Measurements from ENCODE around the gene PIP5K1B.

PIP5K1B gene

GRCh38 chr9:68714416-68715180, 9.6 kb downstream of the PIP5K1B start:
- no peak overlapping the region for H3K9ac ChIP-seq (ENCODE audit: low read depth, low read length)
- H3K4me1 ChIP-seq (ENCODE audit: insufficient read depth, low read length) = no peaks in the 10 kb centered on the region
- H3K36me3 ChIP-seq (ENCODE audit: insufficient read depth, low read length) = no peaks in the 10 kb centered on the region; the same call in 1 of the 2 replicates
- no peaks in the 10 kb centered on the region for H3K9me3 ChIP-seq (ENCODE audit: control insufficient read depth, insufficient read depth, low read length)

GRCh38 chr9:68715181-68715456, 10.1 kb downstream of the PIP5K1B start:
- no peaks in the 10 kb centered on the region; the same call in 1 of the 2 replicates for H3K36me3 ChIP-seq (ENCODE audit: insufficient read depth, low read length)
- no peaks in the 10 kb centered on the region for H3K4me1 ChIP-seq (ENCODE audit: insufficient read depth, low read length)
- H3K9me3 ChIP-seq (ENCODE audit: control insufficient read depth, insufficient read depth, low read length) = no peaks in the 10 kb centered on the region
- no peak overlapping the region for H3K9ac ChIP-seq (ENCODE audit: low read depth, low read length)

GRCh38 chr9:68717552-68718443, 12.8 kb downstream of the PIP5K1B start:
- H3K9me3 ChIP-seq (ENCODE audit: control insufficient read depth, insufficient read depth, low read length) = no peaks in the 10 kb centered on the region
- H3K9ac ChIP-seq (ENCODE audit: low read depth, low read length) = no peak overlapping the region
- no peaks in the 10 kb centered on the region for H3K36me3 ChIP-seq (ENCODE audit: insufficient read depth, low read length)
- no peaks in the 10 kb centered on the region for H3K4me1 ChIP-seq (ENCODE audit: insufficient read depth, low read length)

- no peak overlapping the region for H3K9ac ChIP-seq (ENCODE audit: low read depth, low read length)
- H3K9me3 ChIP-seq (ENCODE audit: control insufficient read depth, insufficient read depth, low read length) = no peaks in the 10 kb centered on the region
- no peaks in the 10 kb centered on the region for H3K4me1 ChIP-seq (ENCODE audit: insufficient read depth, low read length)
- H3K36me3 ChIP-seq (ENCODE audit: insufficient read depth, low read length) = no peaks in the 10 kb centered on the region
Measured at GRCh38 chr9:68719847-68720246, 14.8 kb downstream of the PIP5K1B start.

GRCh38 chr9:68720656-68721313, 15.7 kb downstream of the PIP5K1B start:
- Histone ChIP-seq H3K9ac (ENCODE audit: low read depth, low read length) (no peak overlapping the region), H3K9me3 (ENCODE audit: control insufficient read depth, insufficient read depth, low read length) (no peaks in the 10 kb centered on the region), H3K36me3 (ENCODE audit: insufficient read depth, low read length) (no peaks in the 10 kb centered on the region), H3K4me1 (ENCODE audit: insufficient read depth, low read length) (no peaks in the 10 kb centered on the region)

GRCh38 chr9:68721666-68722330, 16.8 kb downstream of the PIP5K1B start:
- H3K4me1 ChIP-seq (ENCODE audit: insufficient read depth, low read length) = no peaks in the 10 kb centered on the region
- no peaks in the 10 kb centered on the region for H3K9me3 ChIP-seq (ENCODE audit: control insufficient read depth, insufficient read depth, low read length)
- no peaks in the 10 kb centered on the region for H3K36me3 ChIP-seq (ENCODE audit: insufficient read depth, low read length)
- H3K9ac ChIP-seq (ENCODE audit: low read depth, low read length) = no peak overlapping the region

- H3K4me1 ChIP-seq (ENCODE audit: insufficient read depth, low read length) = no peaks in the 10 kb centered on the region
- H3K36me3 ChIP-seq (ENCODE audit: insufficient read depth, low read length) = no peaks in the 10 kb centered on the region
- H3K9ac ChIP-seq (ENCODE audit: low read depth, low read length) = no peak overlapping the region
- H3K9me3 ChIP-seq (ENCODE audit: control insufficient read depth, insufficient read depth, low read length) = no peaks in the 10 kb centered on the region
Measured at GRCh38 chr9:68725070-68725469, 20.0 kb downstream of the PIP5K1B start.

- Histone ChIP-seq H3K36me3 (ENCODE audit: insufficient read depth, low read length) (no peaks in the 10 kb centered on the region), H3K9ac (ENCODE audit: low read depth, low read length) (no peak overlapping the region), H3K9me3 (ENCODE audit: control insufficient read depth, insufficient read depth, low read length) (no peaks in the 10 kb centered on the region), H3K4me1 (ENCODE audit: insufficient read depth, low read length) (peaks cover 4% of the 10 kb centered on the region; the same call in 1 of the 2 replicates)
Measured at GRCh38 chr9:68726489-68726888, 21.4 kb downstream of the PIP5K1B start.

GRCh38 chr9:68727636-68728035, 22.6 kb downstream of the PIP5K1B start:
- no peaks in the 10 kb centered on the region for H3K9me3 ChIP-seq (ENCODE audit: control insufficient read depth, insufficient read depth, low read length)
- peaks cover 7% of the 10 kb centered on the region; the same call in 1 of the 2 replicates for H3K4me1 ChIP-seq (ENCODE audit: insufficient read depth, low read length)
- H3K36me3 ChIP-seq (ENCODE audit: insufficient read depth, low read length) = no peaks in the 10 kb centered on the region
- no peak overlapping the region for H3K9ac ChIP-seq (ENCODE audit: low read depth, low read length)

- Histone ChIP-seq H3K4me1 (ENCODE audit: insufficient read depth, low read length) (peaks cover 7% of the 10 kb centered on the region; the same call in 1 of the 2 replicates), H3K9me3 (ENCODE audit: control insufficient read depth, insufficient read depth, low read length) (no peaks in the 10 kb centered on the region), H3K9ac (ENCODE audit: low read depth, low read length) (no peak overlapping the region), H3K36me3 (ENCODE audit: insufficient read depth, low read length) (no peaks in the 10 kb centered on the region)
Measured at GRCh38 chr9:68728731-68729130, 23.7 kb downstream of the PIP5K1B start.

- Histone ChIP-seq H3K9me3 (ENCODE audit: control insufficient read depth, insufficient read depth, low read length) (no peaks in the 10 kb centered on the region), H3K9ac (ENCODE audit: low read depth, low read length) (no peak overlapping the region), H3K36me3 (ENCODE audit: insufficient read depth, low read length) (no peaks in the 10 kb centered on the region), H3K4me1 (ENCODE audit: insufficient read depth, low read length) (peaks cover 9% of the 10 kb centered on the region; the same call in 1 of the 2 replicates)
Measured at GRCh38 chr9:68730570-68731235, 25.7 kb downstream of the PIP5K1B start.

- Histone ChIP-seq H3K4me1 (ENCODE audit: insufficient read depth, low read length) (peaks cover 11% of the 10 kb centered on the region; the same call in 1 of the 2 replicates), H3K9me3 (ENCODE audit: control insufficient read depth, insufficient read depth, low read length) (no peaks in the 10 kb centered on the region), H3K36me3 (ENCODE audit: insufficient read depth, low read length) (no peaks in the 10 kb centered on the region), H3K9ac (ENCODE audit: low read depth, low read length) (no peak overlapping the region)
Measured at GRCh38 chr9:68731857-68732256, 26.8 kb downstream of the PIP5K1B start.

GRCh38 chr9:68732405-68733020, 27.5 kb downstream of the PIP5K1B start:
- Histone ChIP-seq H3K36me3 (ENCODE audit: insufficient read depth, low read length) (no peaks in the 10 kb centered on the region), H3K9ac (ENCODE audit: low read depth, low read length) (no peak overlapping the region), H3K4me1 (ENCODE audit: insufficient read depth, low read length) (peaks cover 11% of the 10 kb centered on the region; the same call in 1 of the 2 replicates), H3K9me3 (ENCODE audit: control insufficient read depth, insufficient read depth, low read length) (no peaks in the 10 kb centered on the region)

Measured in ES-I3 (cell line).